HG02870 (cell line): ENCODE data around the gene CHMP2A.

ENCODE experiments used
- ATAC-seq: cut with Tn5 transposase; IDR thresholded peaks from one replicate; pipeline ENCODE4 v1.9.1; 2021; ENCODE audit warnings: mild to moderate bottlenecking, moderate library complexity; ENCODE audit not compliant: unreplicated experiment

The CHMP2A gene

DNA sequence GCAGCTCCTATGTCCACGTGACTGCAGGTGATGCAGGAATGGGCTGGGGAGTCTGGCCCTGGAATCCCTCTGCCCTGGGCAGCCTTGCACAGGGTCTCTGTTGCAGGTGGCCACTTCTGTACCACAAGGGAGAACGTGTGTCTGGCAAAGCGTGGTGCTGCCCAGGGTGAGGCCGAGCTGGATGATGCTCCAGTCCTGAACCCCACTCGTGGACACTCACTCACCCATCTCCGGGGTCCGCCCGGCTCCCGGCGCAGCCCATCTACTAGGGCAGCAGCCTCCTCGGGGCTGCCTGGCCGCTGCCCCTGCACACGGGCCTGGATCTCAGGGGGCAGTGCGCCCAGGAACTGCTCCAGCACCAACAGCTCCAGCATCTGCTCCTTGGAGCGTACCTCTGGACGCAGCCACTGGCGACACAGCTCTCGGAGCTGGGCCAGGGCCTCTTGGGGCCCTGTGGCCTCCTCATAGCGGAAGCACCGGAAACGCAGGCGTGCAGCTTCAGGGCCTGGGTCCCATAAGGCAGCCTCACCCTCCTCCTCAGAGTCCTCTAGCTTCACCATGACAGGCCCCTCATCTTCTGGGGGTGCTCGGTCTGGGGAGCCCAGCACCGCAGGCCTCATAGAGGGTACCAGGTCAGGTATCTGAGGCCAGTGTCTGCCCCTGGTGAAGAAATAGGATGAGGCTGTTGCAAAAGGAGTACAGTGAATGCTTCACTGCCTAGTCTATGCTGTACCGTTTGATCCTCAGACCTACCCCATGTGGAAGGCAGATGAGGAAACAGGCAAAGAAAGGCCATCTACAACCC is 16.1 kb upstream of the CHMP2A start:
- no peak for ATAC-seq

DNA sequence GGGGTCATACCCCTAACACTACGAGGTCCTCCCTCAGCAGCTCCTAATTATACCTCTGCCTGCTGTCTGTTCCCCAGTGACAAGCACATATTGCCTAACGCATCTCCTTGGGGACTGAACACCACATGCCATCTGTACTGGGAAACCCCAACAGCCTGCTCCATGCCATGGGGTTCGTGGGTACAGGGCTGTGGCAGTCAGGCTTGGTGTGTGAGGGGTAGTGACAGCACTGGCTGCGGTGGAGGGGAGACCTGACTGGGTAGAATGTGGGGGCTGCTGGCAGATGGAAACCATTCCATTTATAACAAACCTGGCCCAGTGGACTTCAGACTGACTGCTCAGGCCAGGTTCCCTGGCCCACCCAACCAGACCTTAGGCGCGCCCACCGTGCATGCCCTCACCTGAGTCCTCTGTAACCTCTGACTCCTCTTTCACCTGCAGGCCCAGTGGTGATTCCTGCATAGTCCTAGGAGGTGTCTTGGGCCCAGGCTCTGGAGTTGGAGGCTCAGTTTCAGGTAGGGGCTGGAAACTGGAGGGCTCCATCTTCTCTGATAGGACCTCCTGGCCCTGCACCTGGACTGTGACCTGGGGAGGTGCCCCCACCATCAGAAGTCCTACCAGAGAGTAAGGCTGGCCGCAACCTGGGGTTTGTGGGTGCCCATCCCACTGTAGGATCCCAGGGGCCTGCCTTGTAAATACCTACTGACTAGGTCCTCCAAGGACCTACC is 15.2 kb upstream of the CHMP2A start:
- no peak for ATAC-seq

DNA sequence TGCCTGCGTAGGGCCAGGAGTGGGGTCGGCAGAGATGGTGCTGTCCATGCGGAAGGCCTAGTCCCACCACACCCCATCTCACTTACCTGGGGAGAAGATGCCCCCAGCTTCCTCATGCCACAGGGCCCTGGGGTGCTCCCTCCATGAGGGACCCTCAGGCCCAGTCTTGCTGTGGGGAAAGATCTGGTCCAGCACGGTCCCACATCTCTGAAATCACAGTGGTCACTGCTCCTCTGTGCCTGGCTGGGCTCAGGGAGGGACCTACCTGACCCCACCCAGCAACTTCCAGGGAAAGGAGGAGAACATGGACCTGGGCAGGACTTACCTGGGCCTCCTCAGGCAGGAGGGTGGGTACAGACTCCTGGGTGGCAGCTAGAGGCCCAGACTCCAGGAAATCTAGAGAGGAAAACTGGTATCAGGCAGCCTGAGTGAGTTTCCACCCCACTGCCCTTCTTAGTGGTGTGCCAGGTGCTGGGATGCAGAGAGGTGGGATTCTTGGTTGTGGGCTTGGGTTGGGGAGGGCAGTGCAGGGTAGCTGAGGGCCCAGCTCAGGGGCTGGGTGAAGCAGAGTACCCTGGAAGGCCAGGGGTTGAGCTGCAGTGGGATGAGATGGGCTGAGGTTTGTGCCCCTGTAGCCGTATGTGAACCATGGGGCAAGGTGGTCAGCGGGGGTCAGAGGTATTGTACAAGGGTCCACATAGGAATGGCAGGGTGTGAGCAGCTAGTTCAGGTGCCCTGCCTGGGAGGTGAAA is 14.5 kb upstream of the CHMP2A start:
- ATAC-seq: no peak

DNA sequence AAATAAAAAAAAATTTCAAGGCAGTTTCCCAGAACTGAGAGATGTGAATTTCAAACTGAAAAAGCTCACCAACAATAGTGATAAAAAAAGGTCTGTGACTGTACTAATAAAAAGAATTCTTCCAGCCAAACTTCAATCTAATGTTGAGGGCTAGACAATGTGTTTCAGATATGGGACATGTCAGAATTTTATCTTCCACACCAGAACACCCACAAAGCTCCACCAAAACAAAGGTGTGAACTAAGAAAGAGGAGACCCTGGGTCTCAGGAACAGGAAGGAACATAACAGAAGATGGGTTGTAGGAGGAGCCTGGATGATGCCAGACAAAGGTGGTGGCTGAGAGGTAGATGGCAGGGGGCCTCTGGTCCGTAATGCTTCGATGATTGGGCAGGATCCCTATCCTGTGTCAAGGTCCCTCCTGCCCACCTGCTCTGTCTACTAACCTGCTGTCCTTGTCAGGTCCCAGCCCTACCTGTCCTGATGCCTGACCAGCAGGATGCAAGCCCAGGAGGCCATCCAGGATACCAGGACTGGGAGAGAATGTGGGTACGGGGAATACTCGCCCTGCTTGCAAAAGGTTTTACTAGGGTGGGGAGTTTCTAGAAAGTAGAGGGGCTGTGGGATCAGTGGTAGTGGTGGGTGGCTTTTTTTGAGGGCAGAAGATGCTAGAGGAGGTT is 13.7 kb upstream of the CHMP2A start:
- no peak for ATAC-seq

DNA sequence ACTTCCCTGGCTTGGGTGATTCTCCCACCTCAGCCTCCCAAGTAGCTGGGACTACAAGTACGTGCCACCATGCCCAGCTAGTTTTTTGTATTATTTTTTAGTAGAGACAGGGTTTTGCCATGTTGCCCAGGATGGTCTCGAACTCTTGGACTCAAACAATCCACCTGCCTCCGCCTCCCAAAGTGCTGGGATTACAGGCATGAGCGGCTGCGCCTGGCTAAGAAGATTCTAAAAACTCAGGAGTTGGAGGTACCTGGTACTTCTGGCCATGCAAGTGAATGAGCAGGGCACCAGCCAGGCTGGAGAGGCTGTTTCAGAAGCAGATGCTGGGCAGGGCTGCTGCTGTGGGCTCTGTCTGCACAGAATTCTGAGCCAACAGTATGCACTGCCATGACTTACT is 12.1 kb upstream of the CHMP2A start:
- ATAC-seq: no peak

DNA sequence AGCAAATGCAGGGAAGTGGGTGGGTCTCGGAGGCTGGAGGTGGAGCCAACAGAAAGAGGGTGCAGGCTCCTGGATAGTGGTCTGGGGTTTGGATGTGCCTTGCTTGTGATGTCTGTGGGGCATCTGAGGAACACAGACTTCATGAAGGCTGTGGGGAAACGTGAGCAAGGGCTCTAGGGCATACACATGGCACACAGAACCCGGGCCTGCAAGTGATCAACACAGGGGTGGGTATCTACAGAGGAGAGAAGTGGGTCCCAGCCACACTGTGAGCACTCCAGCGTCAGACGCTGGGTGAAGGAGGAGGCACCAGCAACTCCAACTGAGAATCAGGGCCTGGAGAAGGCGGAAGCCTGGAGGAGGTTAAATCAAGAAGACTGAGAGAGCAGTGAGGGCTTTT is 8.9 kb upstream of the CHMP2A start:
- ATAC-seq: no peak

DNA sequence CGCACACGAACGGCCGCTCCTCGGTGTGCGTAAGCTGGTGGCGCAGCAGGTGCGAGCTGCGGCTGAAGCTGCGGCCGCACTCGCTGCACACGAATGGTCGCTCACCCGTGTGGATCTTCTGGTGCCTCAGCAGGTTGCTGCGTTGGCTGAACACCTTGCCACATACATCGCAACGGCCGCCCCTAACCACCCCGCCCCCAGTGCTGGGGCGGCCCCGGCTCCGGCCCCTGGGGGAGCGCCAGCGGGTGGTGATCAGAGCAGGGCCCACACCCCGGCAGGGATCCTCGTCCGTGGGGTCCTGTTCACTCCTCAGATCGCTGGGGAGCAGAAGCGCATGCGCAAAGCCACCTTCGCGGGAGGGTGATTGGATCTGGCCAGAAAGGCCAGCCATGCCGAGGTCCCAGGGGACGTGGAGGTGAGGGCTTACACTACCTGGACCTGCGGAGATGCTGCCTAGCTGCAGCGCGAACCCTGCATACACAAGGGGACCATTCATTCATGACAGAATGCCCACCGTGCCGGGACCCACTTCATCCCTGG is 8.2 kb upstream of the CHMP2A start:
- no peak for ATAC-seq

DNA sequence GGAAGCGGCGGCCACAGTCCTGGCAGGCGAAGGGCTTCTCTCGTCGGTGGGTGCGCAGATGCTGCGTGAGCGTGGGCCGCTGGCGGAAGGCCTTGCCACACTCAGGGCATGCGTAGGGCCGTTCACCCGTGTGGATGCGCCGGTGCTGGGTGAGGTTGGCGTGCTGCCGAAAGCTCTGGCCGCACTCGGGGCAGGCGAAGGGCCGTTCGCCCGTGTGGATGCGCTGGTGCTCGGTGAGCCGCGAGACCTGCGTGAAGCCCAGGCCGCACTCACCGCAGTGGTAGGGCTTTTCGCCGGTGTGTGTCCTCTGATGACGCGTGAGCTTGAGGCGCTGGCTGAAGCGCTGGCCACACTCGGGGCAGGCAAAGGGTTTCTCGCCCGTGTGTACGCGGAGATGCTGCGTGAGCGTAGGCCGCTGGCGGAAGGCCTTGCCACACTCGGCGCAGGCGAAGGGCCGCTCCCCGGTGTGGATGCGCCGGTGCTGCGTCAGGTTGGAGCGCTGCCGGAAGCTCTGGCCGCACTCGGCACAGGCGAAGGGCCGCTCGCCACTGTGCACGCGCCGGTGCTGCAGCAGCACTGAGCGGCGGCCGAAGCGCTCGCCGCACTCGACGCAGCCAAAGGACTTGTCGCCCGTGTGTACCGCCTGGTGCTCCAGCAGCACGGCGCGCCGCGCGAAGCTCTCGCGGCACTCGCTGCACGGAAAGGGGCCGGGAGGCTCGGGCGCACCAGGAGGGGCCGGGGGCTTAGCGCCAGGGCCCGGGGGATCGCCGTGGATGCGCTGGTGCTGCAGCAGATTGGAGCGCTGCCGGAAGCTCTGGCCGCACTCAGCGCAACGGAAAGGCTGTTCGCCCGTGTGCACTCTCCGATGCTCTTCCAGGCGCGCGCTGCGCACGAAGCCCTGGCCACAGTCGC is 7.5 kb upstream of the CHMP2A start:
- no peak for ATAC-seq

DNA sequence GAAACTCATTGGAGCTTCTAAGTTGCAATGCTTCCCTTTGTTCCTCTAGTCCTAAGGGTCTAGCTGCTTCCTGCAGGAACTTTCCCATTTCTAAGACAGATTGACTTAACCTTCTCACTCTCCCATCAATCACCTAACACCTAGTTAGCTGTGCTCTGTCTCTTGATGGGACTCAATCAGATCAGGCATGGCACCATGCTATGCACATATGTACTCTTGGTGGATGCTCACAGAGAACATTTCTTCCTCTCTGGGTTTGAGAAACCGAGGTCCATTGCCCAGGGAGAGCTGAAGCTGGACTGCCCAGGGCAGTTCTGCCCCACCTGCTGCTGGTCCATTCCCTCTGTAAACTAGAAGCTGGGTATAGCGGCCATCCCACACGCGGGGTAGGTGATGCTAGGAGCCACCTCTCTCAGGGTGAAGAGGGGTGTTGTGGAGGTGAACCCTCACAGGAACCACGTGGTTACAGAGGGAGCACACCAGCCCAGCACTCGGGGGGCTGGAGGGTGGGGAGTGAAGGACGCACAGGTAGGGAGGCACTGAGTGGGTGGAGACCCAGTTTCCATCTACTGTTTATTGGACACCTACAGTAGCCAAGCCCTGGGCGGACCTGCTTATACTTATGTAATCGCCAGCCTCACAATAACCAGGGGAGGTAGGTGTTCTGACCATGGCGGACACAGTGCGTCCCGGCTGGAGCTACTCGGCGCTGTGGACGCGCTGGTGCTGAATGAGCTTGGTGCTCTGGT is 6.6 kb upstream of the CHMP2A start:
- ATAC-seq: no peak

DNA sequence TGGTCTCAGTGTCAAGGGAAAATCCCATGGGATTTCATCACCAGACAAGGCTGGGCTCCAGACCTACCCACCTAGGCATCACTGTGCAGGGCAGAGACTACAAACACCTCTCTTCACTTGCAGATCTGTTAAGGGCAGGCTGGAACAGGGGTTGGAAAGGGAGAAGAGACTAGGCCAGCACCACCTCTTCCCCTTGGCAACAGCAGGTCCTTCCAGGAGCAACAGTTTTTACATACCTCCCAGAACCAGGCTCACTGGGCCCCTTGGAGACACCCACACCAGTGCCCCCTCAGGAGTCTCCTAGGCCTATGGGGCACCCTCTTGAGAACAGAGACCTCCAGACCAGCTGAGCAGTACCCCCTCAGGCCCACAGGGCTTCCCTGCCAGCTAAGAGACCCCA is 6.0 kb upstream of the CHMP2A start:
- no peak for ATAC-seq

DNA sequence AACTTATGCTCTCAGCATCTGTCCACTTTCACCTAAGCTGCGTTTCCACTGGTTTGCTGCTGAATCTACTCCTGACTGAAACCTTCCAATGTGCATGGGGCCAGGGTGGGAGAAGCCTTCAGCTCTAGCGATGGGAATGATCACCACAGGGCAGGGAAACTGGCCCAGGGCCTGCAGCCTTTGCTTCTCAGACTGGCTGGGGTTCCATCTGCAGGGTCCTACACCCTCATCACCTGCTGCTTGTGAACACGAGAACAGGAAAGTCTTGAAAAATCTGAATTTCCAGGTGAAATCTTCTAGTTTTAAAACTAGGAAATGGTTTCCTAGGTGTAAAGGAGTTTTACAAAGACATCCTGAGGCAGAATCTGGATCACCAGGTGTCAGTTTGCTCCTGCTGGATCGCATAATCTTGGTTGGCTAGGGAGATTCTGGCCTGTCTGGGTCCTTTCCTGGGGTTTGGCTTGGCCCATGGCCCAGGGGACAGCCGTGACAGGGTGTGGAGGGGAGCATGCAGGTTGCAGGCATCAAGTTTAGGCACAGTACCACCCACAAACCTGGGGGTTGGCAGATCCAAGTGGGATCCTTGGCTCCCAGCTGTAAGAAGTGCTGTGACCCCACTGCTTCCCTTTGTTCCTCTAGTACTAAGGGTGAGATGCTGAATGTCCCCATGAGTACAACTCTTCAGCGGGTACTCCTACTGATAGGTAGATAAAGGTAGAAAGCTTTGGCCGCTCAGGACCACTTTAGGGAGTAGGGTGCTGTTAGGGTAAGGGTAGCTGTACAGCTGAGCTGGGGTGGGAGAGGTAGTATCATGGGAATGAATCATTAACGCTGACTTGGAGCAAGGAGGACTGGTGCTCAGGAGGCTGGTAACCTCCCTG is 5.3 kb upstream of the CHMP2A start:
- ATAC-seq: no peak

DNA sequence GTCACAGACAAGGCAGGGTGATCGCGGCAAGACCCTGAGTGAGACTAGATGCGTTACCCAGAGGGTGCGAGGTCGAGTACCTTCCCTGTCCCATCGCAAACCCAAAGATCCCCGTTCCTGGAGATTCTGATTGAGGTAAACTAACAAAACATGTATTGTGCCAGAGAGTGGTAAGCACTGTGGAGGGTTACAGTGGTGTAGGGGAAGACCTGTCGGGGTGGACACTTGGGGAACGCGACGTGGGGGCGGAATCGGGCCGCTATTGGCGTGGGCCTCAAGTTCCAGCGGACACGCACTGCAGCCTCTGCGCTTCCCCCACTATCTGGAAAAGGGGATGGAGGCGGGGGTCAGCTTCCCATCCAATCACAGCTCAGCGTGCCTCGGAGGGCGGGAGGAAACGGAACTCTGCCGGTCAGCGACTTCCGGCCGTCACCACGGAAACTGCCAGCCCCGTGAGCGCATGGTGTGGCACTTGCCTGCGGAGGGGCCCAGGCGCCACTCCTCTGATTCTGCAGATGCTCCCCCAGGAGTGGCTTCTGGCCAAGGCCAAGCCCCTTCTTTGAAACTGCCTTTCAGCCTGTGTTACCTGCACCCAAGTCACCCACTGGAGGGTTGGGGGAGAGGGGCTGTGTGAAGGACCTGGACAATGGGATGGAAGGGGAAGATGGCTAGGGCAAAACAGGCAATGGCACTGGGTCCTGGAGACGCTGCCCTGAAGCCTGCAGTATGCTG is 4.5 kb upstream of the CHMP2A start:
- ATAC-seq: no peak

DNA sequence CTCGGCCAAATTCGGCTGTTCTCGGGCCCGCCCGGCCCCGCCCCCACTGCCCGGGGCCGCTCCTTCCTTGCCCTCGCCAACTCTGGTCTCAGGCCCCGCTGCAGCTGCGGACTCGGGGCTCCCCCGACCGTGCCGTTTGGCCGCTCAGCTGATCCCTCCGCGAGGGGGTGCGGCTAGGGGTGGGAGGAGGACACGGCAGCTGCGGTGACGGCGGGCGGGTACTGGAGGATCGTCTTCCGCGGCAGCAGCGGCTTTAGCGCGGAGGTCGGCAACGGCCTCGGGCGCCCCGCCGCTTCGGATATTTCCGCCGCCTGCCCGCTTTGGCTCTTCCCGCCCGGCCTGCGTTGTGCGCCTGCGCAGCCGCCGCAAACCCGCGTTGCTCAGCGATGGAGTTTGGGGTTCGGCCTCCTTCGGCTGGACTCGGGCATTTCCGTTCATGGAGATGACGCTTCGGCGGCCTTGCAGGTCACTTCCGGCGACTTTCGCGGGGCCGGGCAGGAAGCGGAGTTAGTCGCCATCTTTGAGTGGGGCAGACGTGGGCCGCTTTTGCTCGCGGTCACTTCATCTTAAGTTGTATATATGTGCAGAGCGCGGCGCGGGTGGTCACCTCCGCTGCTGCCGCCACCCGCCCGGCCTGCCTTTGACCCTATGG is 3.8 kb upstream of the CHMP2A start:
- peak; percentile 52 for ATAC-seq

DNA sequence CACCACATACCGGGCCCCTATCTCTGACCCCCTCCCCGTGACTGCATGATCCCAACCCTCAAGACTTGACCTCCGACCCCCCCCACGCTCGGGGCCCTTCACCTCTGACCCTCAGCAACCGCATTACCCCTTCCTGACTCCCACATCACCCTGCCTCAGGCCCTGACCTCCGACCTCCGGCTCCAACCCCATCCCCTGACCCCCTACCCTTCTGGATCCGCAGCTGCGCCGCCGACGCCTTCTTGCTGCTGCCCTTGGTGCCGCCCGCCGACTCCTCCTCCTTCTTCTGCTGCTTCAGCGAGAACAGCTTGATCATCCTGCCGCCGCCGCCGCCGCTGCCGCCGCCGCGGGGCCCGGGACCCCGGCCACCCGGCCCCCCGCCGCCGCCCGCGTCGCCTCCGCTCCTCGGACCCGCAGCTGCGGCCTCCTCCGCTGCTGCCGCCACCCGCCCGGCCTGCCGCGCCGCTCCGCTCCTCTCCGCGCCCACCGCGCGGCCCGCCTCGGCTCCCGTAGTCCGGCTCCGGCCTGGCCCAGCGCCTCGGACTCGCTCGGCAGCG is 3.2 kb upstream of the CHMP2A start, which contains the start of gene UBE2M:
Gene UBE2M (minus strand): TSS at position 546 of the 557 bp plus-strand sequence. CDS start 230 bp downstream, at position 316.
- no peak for ATAC-seq

DNA sequence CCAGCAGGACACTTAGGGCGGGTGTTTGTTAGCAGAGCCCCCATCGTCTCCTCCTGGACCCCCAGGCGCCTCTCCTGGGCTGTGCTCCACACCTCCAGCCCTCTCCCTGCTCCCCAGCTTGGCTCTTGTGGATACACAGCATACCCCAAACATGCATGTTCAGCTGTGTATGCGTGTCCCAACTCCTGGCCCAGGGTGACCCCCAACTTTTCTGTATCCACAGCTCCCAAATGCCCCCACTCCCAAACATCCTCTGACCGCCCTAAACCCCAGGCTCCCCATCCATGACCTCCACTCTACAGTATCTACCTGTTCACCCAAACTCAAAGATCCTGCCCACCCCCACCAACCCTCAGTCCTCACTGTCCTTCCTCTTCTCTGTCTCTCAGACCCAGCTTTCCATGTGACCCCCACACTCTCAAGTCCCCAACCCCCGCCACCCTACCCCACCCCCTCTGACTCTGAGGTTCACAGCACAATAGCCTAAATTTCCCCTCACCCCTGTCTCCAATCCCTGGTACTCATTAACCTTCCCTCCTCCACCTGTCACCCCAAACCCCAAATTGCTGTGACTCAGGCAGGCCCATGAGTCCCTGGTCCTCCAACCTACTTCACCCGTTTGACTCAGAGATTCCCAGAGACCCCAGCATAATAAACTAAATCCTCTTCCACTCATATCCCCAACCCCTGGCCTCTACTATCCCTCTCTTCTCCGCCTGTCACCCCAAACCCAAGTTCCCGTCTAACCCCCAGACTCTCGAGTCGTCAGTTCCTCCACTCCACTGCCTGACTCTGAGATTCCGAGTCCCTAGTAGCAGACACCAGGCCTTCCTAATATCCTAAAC is 2.5 kb upstream of the CHMP2A start:
- no peak for ATAC-seq
